GM12891 (cell line): ENCODE results near the gene ATP5MG.

ENCODE experiments used
- DNase-seq: peaks from one replicate; pipeline ENCODE4 v3.0.0; 2011; ENCODE audit warnings: low spot score; ENCODE audit not compliant: insufficient read length
- FAIRE-seq: peaks from 2 replicates; lab custom pipeline; 2011; peaks lifted over from hg19 to GRCh38; lab: Jason Lieb, UNC
- PAX5 ChIP-seq: IDR thresholded peaks from 2 replicates; pipeline ENCODE4 v1.6.1; 2011; ENCODE audit warnings: low read length, moderate library complexity, mild to moderate bottlenecking; ENCODE audit not compliant: insufficient read depth, severe bottlenecking
- POLR2A ChIP-seq: IDR thresholded peaks from 2 replicates; pipeline ENCODE4 v1.6.1; 2011; ENCODE audit warnings: low read depth, low read length, control low read depth
- POLR2AphosphoS5 ChIP-seq: IDR thresholded peaks from 2 replicates; pipeline ENCODE4 v1.6.1; 2011; ENCODE audit warnings: low read depth, low read length, control low read depth
- POU2F2 ChIP-seq: IDR thresholded peaks from 2 replicates; pipeline ENCODE4 v1.6.1; 2011; ENCODE audit warnings: low read depth, mild to moderate bottlenecking, control low read depth, low read length, moderate library complexity
- SPI1 ChIP-seq: IDR thresholded peaks from 2 replicates; pipeline ENCODE4 v1.6.1; 2011; ENCODE audit warnings: low read depth, low read length, control low read depth
- TAF1 ChIP-seq: IDR thresholded peaks from 2 replicates; pipeline ENCODE4 v1.6.1; 2011; ENCODE audit warnings: low read depth, low read length, control low read depth

ATP5MG gene

GRCh38 chr11:118441770-118442275 lies 40.4 kb downstream of the ATP5MG start:
- FAIRE-seq (peak; percentile 35), DNase-seq (no peak)
- no peak for TF ChIP-seq POU2F2
- no peak for TF ChIP-seq POLR2A
- TF ChIP-seq TAF1, result no peak

- DNase-seq (no peak), FAIRE-seq (no peak)
- TF ChIP-seq POLR2AphosphoS5, result no peak
- no peak for TF ChIP-seq PAX5
- no peak for TF ChIP-seq TAF1
- TF ChIP-seq POLR2A, result no peak
- no peak for TF ChIP-seq SPI1
- TF ChIP-seq POU2F2, result no peak
Measured at GRCh38 chr11:118442301-118442700, 40.9 kb downstream of the ATP5MG start.

GRCh38 chr11:118442908-118443589 lies 41.6 kb downstream of the ATP5MG start:
- DNase-seq, result no peak
- FAIRE-seq, result no peak
- TF ChIP-seq POLR2AphosphoS5, result no peak
- TF ChIP-seq SPI1, result no peak
- TF ChIP-seq PAX5, result no peak
- no peak for TF ChIP-seq POU2F2
- no peak for TF ChIP-seq TAF1
- TF ChIP-seq POLR2A, result no peak

GRCh38 chr11:118443590-118444218 lies 42.3 kb downstream of the ATP5MG start:
- DNase-seq (no peak), FAIRE-seq (peak; percentile 9)
- TF ChIP-seq POLR2A, result no peak
- TF ChIP-seq POLR2AphosphoS5, result no peak
- TF ChIP-seq TAF1, result no peak
- no peak for TF ChIP-seq POU2F2
- TF ChIP-seq PAX5, result no peak

- FAIRE-seq (no peak), DNase-seq (no peak)
- TF ChIP-seq POU2F2 (no peak), SPI1 (no peak), PAX5 (no peak), POLR2A (no peak), POLR2AphosphoS5 (no peak), TAF1 (no peak)
Measured at GRCh38 chr11:118447423-118447822, 46.0 kb downstream of the ATP5MG start.

- DNase-seq, result peak; percentile 25
- FAIRE-seq, result peak; percentile 33
- TF ChIP-seq TAF1, result no peak
- no peak for TF ChIP-seq SPI1
- TF ChIP-seq POU2F2, result no peak
- TF ChIP-seq POLR2AphosphoS5, result no peak
- no peak for TF ChIP-seq PAX5
- TF ChIP-seq POLR2A, result no peak
Measured at GRCh38 chr11:118448294-118448693, 46.9 kb downstream of the ATP5MG start.

GRCh38 chr11:118449316-118449918 lies 48.0 kb downstream of the ATP5MG start:
- FAIRE-seq (no peak), DNase-seq (no peak)
- TF ChIP-seq POU2F2 (no peak), TAF1 (no peak), PAX5 (no peak), POLR2A (no peak), SPI1 (no peak), POLR2AphosphoS5 (no peak)

GRCh38 chr11:118450451-118450850 lies 49.0 kb downstream of the ATP5MG start:
- FAIRE-seq, result no peak

More at GRCh38 chr11:118450451-118450850, 49.0 kb downstream of the ATP5MG start:
- no peak for DNase-seq
- TF ChIP-seq SPI1, result no peak
- TF ChIP-seq POU2F2, result no peak
- no peak for TF ChIP-seq POLR2A
- TF ChIP-seq PAX5, result no peak
- TF ChIP-seq TAF1, result no peak
- TF ChIP-seq POLR2AphosphoS5, result no peak
